ENCODE measurements around the gene ZNF491. TPM values are rescaled to one million over a fixed set of nuclear protein-coding genes. Genes with fewer than 3 reads are reported as not detected.

The ZNF491 gene
- total and polyA plus RNA-seq, 9 of the 15 experiments (the other 6 are each of a cell fraction or from before 2014, with no cell fraction given): 0.19 to 0.95 (median 0.39) TPM; not detected in 1

DNA sequence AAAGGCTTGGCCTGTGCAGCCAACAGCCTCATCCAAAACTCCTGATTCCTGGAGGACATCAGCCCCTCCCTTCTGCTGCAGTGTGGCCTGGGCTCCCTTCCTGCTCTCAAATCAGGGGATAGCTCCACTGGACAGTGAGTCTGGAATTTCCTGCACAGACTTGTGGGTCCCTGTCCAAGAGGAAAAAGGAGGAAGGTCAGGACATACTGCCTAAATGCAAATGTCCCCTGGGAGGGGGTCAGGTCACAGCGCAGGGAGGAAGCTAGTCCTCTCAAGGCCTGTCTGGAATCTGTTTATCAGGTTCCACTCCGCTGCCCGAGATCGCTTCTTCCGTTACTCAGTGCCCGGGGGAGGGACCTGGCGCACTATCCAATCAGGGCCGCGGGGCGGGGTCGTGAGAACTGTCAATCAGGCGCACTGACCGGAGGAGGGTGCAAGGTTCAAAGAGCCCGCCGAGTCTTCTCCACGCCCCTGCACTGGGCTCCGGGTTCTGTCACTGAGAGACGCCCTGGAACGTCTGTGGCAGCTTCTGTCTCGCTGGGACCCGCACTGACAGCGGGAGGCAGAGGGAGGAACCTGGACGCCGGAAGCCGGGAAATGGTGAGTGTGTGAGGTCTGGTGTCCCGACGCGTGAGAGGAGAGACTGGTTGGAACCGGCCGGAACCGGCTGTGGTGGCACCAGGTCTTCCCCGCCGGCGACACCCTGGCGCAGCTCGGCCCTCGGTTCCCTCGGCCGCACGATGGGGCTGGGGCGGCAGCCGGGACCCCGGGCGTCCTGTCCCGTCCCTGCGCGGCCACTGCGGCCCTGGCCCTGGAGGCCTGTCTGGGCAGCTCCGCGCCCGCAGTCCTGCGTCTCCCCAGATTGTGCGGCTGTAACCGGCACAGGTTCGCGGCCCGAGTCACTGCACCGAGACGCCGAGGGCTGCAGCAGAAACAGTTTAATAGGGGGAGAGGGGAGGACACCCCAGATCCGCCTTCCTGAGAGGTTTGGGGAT is 31.4 kb upstream of the ZNF491 start, which contains the start of gene ZNF441 (continued):
- TF ChIP-seq, protein P1, sequence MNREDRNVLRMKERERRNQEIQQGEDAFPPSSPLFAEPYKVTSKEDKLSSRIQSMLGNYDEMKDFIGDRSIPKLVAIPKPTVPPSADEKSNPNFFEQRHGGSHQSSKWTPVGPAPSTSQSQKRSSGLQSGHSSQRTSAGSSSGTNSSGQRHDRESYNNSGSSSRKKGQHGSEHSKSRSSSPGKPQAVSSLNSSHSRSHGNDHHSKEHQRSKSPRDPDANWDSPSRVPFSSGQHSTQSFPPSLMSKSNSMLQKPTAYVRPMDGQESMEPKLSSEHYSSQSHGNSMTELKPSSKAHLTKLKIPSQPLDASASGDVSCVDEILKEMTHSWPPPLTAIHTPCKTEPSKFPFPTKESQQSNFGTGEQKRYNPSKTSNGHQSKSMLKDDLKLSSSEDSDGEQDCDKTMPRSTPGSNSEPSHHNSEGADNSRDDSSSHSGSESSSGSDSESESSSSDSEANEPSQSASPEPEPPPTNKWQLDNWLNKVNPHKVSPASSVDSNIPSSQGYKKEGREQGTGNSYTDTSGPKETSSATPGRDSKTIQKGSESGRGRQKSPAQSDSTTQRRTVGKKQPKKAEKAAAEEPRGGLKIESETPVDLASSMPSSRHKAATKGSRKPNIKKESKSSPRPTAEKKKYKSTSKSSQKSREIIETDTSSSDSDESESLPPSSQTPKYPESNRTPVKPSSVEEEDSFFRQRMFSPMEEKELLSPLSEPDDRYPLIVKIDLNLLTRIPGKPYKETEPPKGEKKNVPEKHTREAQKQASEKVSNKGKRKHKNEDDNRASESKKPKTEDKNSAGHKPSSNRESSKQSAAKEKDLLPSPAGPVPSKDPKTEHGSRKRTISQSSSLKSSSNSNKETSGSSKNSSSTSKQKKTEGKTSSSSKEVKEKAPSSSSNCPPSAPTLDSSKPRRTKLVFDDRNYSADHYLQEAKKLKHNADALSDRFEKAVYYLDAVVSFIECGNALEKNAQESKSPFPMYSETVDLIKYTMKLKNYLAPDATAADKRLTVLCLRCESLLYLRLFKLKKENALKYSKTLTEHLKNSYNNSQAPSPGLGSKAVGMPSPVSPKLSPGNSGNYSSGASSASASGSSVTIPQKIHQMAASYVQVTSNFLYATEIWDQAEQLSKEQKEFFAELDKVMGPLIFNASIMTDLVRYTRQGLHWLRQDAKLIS (CRISPR knock-in tag; IDR thresholded peaks at IDR 0.05): peak; percentile 60; the same call in 1 of the 2 replicates

DNA sequence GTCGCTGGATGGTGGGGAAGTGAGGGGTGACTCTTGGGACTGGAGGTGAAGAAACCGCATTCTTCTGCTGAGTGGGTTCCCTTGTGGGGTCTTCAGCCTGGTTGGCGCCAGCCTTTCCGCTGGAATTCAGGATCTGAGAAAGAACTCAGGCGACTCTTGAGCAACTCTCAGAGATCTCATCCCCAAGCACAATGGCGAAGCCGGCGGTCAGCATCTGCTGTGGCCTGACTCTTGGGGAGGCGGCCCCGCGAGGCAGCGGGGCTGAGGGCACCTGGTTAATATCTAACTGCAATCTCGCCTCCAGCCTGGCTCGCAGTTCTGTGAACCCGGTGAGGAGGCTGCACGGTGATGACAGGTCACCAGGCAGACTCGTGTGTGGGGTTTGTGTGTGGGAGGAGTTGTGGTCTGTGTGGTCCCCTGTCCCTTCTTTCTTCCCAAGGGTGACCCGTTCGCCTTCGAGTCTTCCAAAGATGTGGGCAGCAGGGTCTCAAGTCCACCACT is 30.6 kb upstream of the ZNF491 start:
- peak overlapping the region; percentile 96 for H3K4me3 ChIP-seq
- peak overlapping the region; percentile 88 for H3K27ac ChIP-seq (ENCODE audit: extremely low read depth, low read depth, low read length)
- in situ Hi-C loops (cut with MboI) (no loop called here), intact Hi-C loops (cut with micrococcal nuclease) (loop anchor here (2.0 to 5.0 kb wide), 2 partner anchors 29 to 65 kb away; partner anchors contain the start of gene ZNF823)
- H3K36me3 ChIP-seq (ENCODE audit: control insufficient read depth, insufficient read depth, low read length): peaks cover 9% of the 10 kb centered on the region; the same call in 2 of the 3 replicates
- DNase-seq (ENCODE audit: extremely low read depth in 1 of 4, low spot score in 3 of 4) (peak; percentile 34 to 67 (median 39)), ATAC-seq (peak; percentile 36), FAIRE-seq (peak; percentile 60)
- no peaks in the 10 kb centered on the region for H3K9me1 ChIP-seq (ENCODE audit: control insufficient read depth, insufficient read depth, low read length)
- H3K4me1 ChIP-seq (replicated peaks in 1 of 2; ENCODE audit: control insufficient read depth in 2 of 2, insufficient read depth in 2 of 2, low read length in 2 of 2): peaks cover 7 to 18% of the 10 kb centered on the region in 2 experiments
- ChIA-PET POLR2A (interaction anchor here (0.6 kb wide), 2 partner anchors 40 to 345 kb away, joined by 3 read pairs; no protein-coding TSS in a partner anchor), CTCF (ENCODE audit: low intra/inter-chr PET ratio) (no interaction called here)
- H3K4me2 ChIP-seq (ENCODE audit: insufficient read depth, low read length): peak overlapping the region; percentile 92
- peak overlapping the region; percentile 88 to 97 for H3K9ac ChIP-seq (ENCODE audit: insufficient read depth in 1 of 2, low read depth in 2 of 2, low read length in 2 of 2)
- BruUV-seq (replicated peaks): no TSS peak
- H3K27me3 ChIP-seq (ENCODE audit: control insufficient read depth in 2 of 2, insufficient read depth in 2 of 2, low read length in 2 of 2): no peaks in the 10 kb centered on the region
- 2% methylated on average over 20 of the region's 20 CpGs for WGBS (ENCODE audit: insufficient coverage, low coverage, missing lambda C conversion rate)
- no peak overlapping the region for H2AFZ ChIP-seq (ENCODE audit: low read depth, low read length)
- H4K20me1 ChIP-seq (replicated peaks; ENCODE audit: control insufficient read depth, insufficient read depth, low read length): no peaks in the 10 kb centered on the region
- peaks cover 29% of the 10 kb centered on the region for H3K79me2 ChIP-seq (ENCODE audit: control insufficient read depth, insufficient read depth, low read length)
- H3K9me3 ChIP-seq (replicated peaks; ENCODE audit: control insufficient read depth, insufficient read depth, low read depth, low read length): peaks cover 17% of the 10 kb centered on the region
- TF ChIP-seq ZKSCAN1 (IDR thresholded peaks at IDR 0.05; ENCODE audit: low read depth, low read length) (no peak), BCLAF1 (IDR thresholded peaks at IDR 0.05; ENCODE audit: borderline replicate concordance in 1 of 2, control insufficient read depth in 1 of 2, low read depth in 2 of 2, low read length in 1 of 2) (no peak), MYNN (IDR thresholded peaks at IDR 0.05) (0 out of 2 replicates have a peak, but pooled peaks have one; percentile 17), MYNN (CRISPR knock-in tag; IDR thresholded peaks at IDR 0.05) (no peak), NCOA1 (IDR thresholded peaks at IDR 0.05; ENCODE audit: low read depth) (no peak), MIER1 (IDR thresholded peaks at IDR 0.05; ENCODE audit: low read depth) (no peak), MEIS2 (IDR thresholded peaks at IDR 0.05; ENCODE audit: partially characterized antibody) (peak; percentile 59), EGR1 (conservative IDR thresholded peaks at IDR 0.05) (peak; percentile 51; the same call in 1 of the 2 replicates), L3MBTL2 (IDR thresholded peaks at IDR 0.05) (peak; percentile 9), LEF1 (IDR thresholded peaks at IDR 0.05) (no peak), ZBTB1 (CRISPR knock-in tag; IDR thresholded peaks at IDR 0.05; ENCODE audit: borderline replicate concordance, low read depth) (peak; percentile 55; the same call in 1 of the 2 replicates)

All from K562 (cell line).